Measurements from ENCODE around the gene C1orf167. TPM values are rescaled to one million over a fixed set of nuclear protein-coding genes. Genes with fewer than 3 reads are reported as not detected.
A peak's percentile ranks its signal among the peaks of the same experiment; 100 is the strongest.

Gene C1orf167
- total RNA-seq, 1 donor from 2014 or later = not detected

DNA sequence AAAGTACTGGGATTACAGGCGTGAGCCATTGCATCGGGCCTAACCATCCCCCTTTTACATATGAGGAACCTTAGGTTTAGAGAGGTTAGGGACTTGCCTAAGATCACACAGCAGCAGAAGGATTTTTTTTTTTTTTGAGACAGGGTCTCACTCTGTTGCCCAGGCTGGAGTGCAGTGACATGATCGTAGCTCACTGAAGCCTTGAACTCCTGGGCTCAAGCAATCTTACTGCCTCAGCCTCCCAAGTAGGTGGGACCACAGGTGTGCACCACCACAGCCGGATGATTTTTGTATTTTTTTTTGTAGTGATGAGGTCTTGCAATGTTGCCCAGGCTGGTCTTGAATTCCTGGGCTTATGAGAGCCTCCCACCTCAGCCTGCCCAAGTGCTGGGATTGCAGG is 2.2 kb upstream of the C1orf167 start:
- Mint-ChIP-seq H3K4me1 (peaks cover 20% of the 10 kb centered on the region), H3K27ac (no peak overlapping the region), H3K4me3 (no peak overlapping the region), H3K36me3 (no peaks in the 10 kb centered on the region), H3K9me3 (peaks cover 10% of the 10 kb centered on the region), H3K27me3 (ENCODE audit: insufficient read depth, low read depth) (peaks cover 28% of the 10 kb centered on the region)
- TF ChIP-seq EZH2phosphoT487 (IDR thresholded peaks at IDR 0.05) (no peak), EZH2 (IDR thresholded peaks at IDR 0.05) (no peak)
- TF ChIP-seq, protein P1, sequence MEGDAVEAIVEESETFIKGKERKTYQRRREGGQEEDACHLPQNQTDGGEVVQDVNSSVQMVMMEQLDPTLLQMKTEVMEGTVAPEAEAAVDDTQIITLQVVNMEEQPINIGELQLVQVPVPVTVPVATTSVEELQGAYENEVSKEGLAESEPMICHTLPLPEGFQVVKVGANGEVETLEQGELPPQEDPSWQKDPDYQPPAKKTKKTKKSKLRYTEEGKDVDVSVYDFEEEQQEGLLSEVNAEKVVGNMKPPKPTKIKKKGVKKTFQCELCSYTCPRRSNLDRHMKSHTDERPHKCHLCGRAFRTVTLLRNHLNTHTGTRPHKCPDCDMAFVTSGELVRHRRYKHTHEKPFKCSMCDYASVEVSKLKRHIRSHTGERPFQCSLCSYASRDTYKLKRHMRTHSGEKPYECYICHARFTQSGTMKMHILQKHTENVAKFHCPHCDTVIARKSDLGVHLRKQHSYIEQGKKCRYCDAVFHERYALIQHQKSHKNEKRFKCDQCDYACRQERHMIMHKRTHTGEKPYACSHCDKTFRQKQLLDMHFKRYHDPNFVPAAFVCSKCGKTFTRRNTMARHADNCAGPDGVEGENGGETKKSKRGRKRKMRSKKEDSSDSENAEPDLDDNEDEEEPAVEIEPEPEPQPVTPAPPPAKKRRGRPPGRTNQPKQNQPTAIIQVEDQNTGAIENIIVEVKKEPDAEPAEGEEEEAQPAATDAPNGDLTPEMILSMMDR (IDR thresholded peaks at IDR 0.05) = no peak
- Histone ChIP-seq H3K4me2 (no peak overlapping the region), H3F3A (ENCODE audit: low read depth) (peaks cover 16% of the 10 kb centered on the region), H3K9ac (no peak overlapping the region), H3K9me3 (ENCODE audit: low read depth) (no peaks in the 10 kb centered on the region), H3K4me3 (no peak overlapping the region), H3K27ac (no peak overlapping the region), H3K4me1 (peaks cover 14% of the 10 kb centered on the region), H4K20me1 (ENCODE audit: low read depth) (no peaks in the 10 kb centered on the region), H3K79me2 (ENCODE audit: low read depth) (no peaks in the 10 kb centered on the region), H3K27me3 (peaks cover 56% of the 10 kb centered on the region), H2AFZ (replicated peaks) (no peak overlapping the region), H3K36me3 (no peaks in the 10 kb centered on the region)
- DNase-seq (ENCODE audit: low spot score) = no peak

DNA sequence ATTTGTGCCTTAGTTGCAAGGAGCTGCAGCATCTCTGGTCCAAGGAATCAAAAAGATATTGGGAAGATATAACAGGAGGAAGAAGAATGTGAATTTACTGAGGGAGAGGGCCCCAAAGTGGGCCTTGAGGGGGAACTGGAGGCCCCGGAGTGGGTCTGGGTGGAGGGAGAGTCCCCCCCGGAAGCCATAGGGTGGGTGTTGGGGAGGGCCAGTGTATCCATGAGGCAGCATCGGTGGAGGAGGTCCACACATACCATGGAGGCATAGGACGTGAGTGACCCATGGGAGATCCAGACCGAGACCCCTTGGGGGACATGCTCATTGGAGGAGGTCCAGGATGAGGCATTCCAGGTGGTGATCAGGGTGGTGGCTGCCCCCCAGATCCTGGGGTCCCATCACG is 708 bp upstream of the C1orf167 start:
- no peaks in the 10 kb centered on the region for H4K20me1 ChIP-seq (ENCODE audit: low read depth)
- H3K79me2 ChIP-seq (ENCODE audit: low read depth) = no peaks in the 10 kb centered on the region
- peaks cover 64% of the 10 kb centered on the region for H3K27me3 ChIP-seq
- H3F3A ChIP-seq (ENCODE audit: low read depth) = peaks cover 16% of the 10 kb centered on the region
- no peaks in the 10 kb centered on the region for H3K36me3 ChIP-seq
- no peak overlapping the region for H3K9ac ChIP-seq
- no peak overlapping the region for H3K4me3 ChIP-seq
- TF ChIP-seq, protein P1 (IDR thresholded peaks at IDR 0.05) = no peak
- Mint-ChIP-seq H3K4me3 (no peak overlapping the region), H3K36me3 (no peaks in the 10 kb centered on the region), H3K9me3 (peaks cover 5% of the 10 kb centered on the region), H3K27ac (no peak overlapping the region), H3K4me1 (peaks cover 23% of the 10 kb centered on the region), H3K27me3 (ENCODE audit: insufficient read depth, low read depth) (peaks cover 23% of the 10 kb centered on the region)
- no peak overlapping the region for H3K4me2 ChIP-seq
- no peak for DNase-seq (ENCODE audit: low spot score)
- H3K4me1 ChIP-seq = peaks cover 14% of the 10 kb centered on the region
- no peaks in the 10 kb centered on the region for H3K9me3 ChIP-seq (ENCODE audit: low read depth)
- H3K27ac ChIP-seq = no peak overlapping the region
- no peak overlapping the region for H2AFZ ChIP-seq (replicated peaks)

DNA sequence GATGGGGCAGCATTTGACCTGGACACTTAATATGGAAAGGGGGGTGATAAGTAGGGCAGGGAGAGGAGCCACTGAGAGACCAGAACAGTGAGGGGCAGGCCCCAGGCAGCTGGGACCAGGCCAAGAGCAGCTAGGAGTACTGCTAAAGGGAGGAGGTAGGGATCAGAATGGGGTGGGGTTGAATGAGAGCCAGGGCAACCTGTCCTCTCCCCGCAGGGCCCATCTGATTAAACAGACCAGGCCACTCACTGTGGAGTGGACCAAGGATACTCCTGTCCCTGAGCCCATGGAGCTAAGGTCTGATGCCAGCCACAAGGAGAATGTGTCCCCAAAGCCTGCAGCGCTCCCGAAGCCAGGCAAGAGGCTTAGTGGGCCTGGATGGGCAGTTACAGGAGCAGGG is 2.1 kb downstream of the C1orf167 start:
- H3K4me1 ChIP-seq = peaks cover 17% of the 10 kb centered on the region
- no peaks in the 10 kb centered on the region for H4K20me1 ChIP-seq (ENCODE audit: low read depth)
- H3K27ac Mint-ChIP-seq = peak overlapping the region; percentile 88

More for the DNA sequence above, 2.1 kb downstream of the C1orf167 start:
- no peak for DNase-seq (ENCODE audit: low spot score)
- H3K4me3 Mint-ChIP-seq = peak overlapping the region; percentile 46
- no peaks in the 10 kb centered on the region for H3K79me2 ChIP-seq (ENCODE audit: low read depth)
- H3K27me3 Mint-ChIP-seq (ENCODE audit: insufficient read depth, low read depth) = peaks cover 23% of the 10 kb centered on the region
- H3F3A ChIP-seq (ENCODE audit: low read depth) = peaks cover 16% of the 10 kb centered on the region
- H3K4me3 ChIP-seq = no peak overlapping the region
- H3K4me1 Mint-ChIP-seq = peaks cover 23% of the 10 kb centered on the region
- H3K9me3 Mint-ChIP-seq = no peaks in the 10 kb centered on the region
- H3K9me3 ChIP-seq (ENCODE audit: low read depth) = no peaks in the 10 kb centered on the region
- H3K27ac ChIP-seq = no peak overlapping the region
- no peak overlapping the region for H3K9ac ChIP-seq
- H2AFZ ChIP-seq (replicated peaks) = no peak overlapping the region
- TF ChIP-seq EZH2phosphoT487 (IDR thresholded peaks at IDR 0.05) (no peak), EZH2 (IDR thresholded peaks at IDR 0.05) (no peak)
- TF ChIP-seq, protein P1 (IDR thresholded peaks at IDR 0.05) = no peak
- H3K27me3 ChIP-seq = peaks cover 60% of the 10 kb centered on the region
- no peaks in the 10 kb centered on the region for H3K36me3 ChIP-seq
- peak overlapping the region; percentile 18 for H3K4me2 ChIP-seq
- no peaks in the 10 kb centered on the region for H3K36me3 Mint-ChIP-seq
